Fibroblast of lung (primary cell): Measurements from ENCODE around the gene IFNA8. TPM values are rescaled to one million over a fixed set of nuclear protein-coding genes. Genes with fewer than 3 reads are reported as not detected.
A peak's percentile ranks its signal among the peaks of the same experiment; 100 is the strongest.

ENCODE experiments used
- DNase-seq, 2 donors: peaks; one replicate each; pipeline versions ENCODE4 v3.0.0 to v3.0.0-alpha.2; 2010; ENCODE audit warnings: low read depth in 2 of 2
- H2AFZ ChIP-seq: 2 replicates; pipeline ENCODE4 v1.5.1; 2012; ENCODE audit warnings: low read length, control low read depth, inconsistent platforms
- H3K27ac ChIP-seq: 2 replicates; pipeline ENCODE4 v1.5.1; 2011; ENCODE audit warnings: low read length, control low read depth; ENCODE audit not compliant: insufficient read depth
- H3K27me3 ChIP-seq: 2 replicates; pipeline ENCODE4 v1.5.1; 2011; ENCODE audit warnings: mild to moderate bottlenecking, low read length; ENCODE audit not compliant: control insufficient read depth, insufficient read depth
- H3K36me3 ChIP-seq: 2 replicates; pipeline ENCODE4 v1.5.1; 2011; ENCODE audit warnings: low read length; ENCODE audit not compliant: control insufficient read depth, insufficient read depth
- H3K4me1 ChIP-seq: 2 replicates; pipeline ENCODE4 v1.5.1; 2011; ENCODE audit warnings: low read length; ENCODE audit not compliant: control insufficient read depth, insufficient read depth; ENCODE audit errors: extremely low read depth
- H3K4me2 ChIP-seq: 2 replicates; pipeline ENCODE4 v1.5.1; 2011; ENCODE audit warnings: low read length, control low read depth; ENCODE audit not compliant: insufficient read depth; ENCODE audit errors: extremely low read depth
- H3K4me3 ChIP-seq, 4 experiments: fragments of 200-600 bp in 1 of 4; sonication (generic) in 1 of 4; replicated peaks in 1 of 4; 2 replicates each; pipeline ENCODE4 v1.5.1; 2011 to 2016; ENCODE audit warnings: low read length in 4 of 4, low read depth in 3 of 4, mild to moderate bottlenecking in 3 of 4, control low read depth in 2 of 4, inconsistent platforms in 1 of 4, mixed read lengths in 1 of 4; ENCODE audit not compliant: insufficient read depth in 1 of 4; ENCODE audit errors: control extremely low read depth in 1 of 4
- H3K79me2 ChIP-seq: 2 replicates; pipeline ENCODE4 v1.5.1; 2012; ENCODE audit warnings: mild to moderate bottlenecking, low read length, inconsistent platforms; ENCODE audit not compliant: control insufficient read depth, insufficient read depth
- H3K9ac ChIP-seq: 2 replicates; pipeline ENCODE4 v1.5.1; 2011; ENCODE audit warnings: mild to moderate bottlenecking, low read length, control low read depth; ENCODE audit not compliant: insufficient read depth
- H3K9me3 ChIP-seq: 2 replicates; pipeline ENCODE4 v1.5.1; 2012; ENCODE audit warnings: low read depth, low read length; ENCODE audit not compliant: control insufficient read depth, insufficient read depth
- H4K20me1 ChIP-seq: 2 replicates; pipeline ENCODE4 v1.5.1; 2011; ENCODE audit warnings: low read length; ENCODE audit not compliant: control insufficient read depth, insufficient read depth; ENCODE audit errors: extremely low read depth
- CTCF ChIP-seq, 2 donors: IDR thresholded peaks in 1 of 2; conservative IDR thresholded peaks in 1 of 2; 1 replicate in 1 of 2; 2 replicates in 1 of 2; pipeline ENCODE4 v1.5.1; 2011 to 2012; ENCODE audit warnings: low read length in 2 of 2, control low read depth in 1 of 2, inconsistent platforms in 1 of 2, low read depth in 1 of 2, mild to moderate bottlenecking in 1 of 2
- EZH2 ChIP-seq: IDR thresholded peaks from 2 replicates; pipeline ENCODE4 v1.5.1; 2012; ENCODE audit warnings: low read length, control low read depth, mild to moderate bottlenecking; ENCODE audit errors: missing control alignments
- polyA plus RNA-seq, 2 donors: library from polyadenylated mRNA; depleted of rRNA in 1 of 2; stranded (reverse) in 1 of 2; unstranded in 1 of 2; fragments of >200 nt; gene quantifications; 2 replicates each; pipeline ENCODE4 v1.2.1, GENCODE V29; 2011 to 2012; ENCODE audit warnings: missing spikeins in 1 of 2
- total RNA-seq: library from RNA; depleted of rRNA; stranded (reverse); fragments of >200 nt; gene quantifications from 2 replicates; pipeline ENCODE4 v1.2.1, GENCODE V29; 2014

The IFNA8 gene
- total and polyA plus RNA-seq, 2 donors (not counting 1 experiment from before 2014, with no cell fraction given) = not detected

GRCh38 chr9:21395778-21396717, 12.9 kb upstream of the IFNA8 start:
- Histone ChIP-seq H3K4me1 (no peaks in the 10 kb centered on the region), H3K36me3 (no peaks in the 10 kb centered on the region), H3K79me2 (no peaks in the 10 kb centered on the region), H3K9ac (peak overlapping the region; percentile 8), H3K27me3 (peaks cover 37% of the 10 kb centered on the region), H3K4me2 (peak overlapping the region; percentile 86), H2AFZ (peak overlapping the region; percentile 58), H3K9me3 (no peaks in the 10 kb centered on the region), H3K27ac (no peak overlapping the region), H4K20me1 (no peaks in the 10 kb centered on the region), H3K4me3 (peak overlapping the region; percentile 44 to 63 (median 50))
- DNase-seq = peak in 1 of 2 donors; percentile 18
- TF ChIP-seq EZH2 (peak; percentile 42), CTCF (conservative IDR thresholded peaks at IDR 0.05 in 1 of 2, IDR thresholded peaks at IDR 0.05 in 1 of 2; ENCODE audit: low read depth in 1 of 2, low read length in 2 of 2) (peak; percentile 80 to 84)

- H3K4me2 ChIP-seq = no peak overlapping the region
- H3K9ac ChIP-seq = no peak overlapping the region
- H3K4me3 ChIP-seq = no peak overlapping the region
- no peaks in the 10 kb centered on the region for H4K20me1 ChIP-seq
- TF ChIP-seq EZH2 = no peak
- no peak for TF ChIP-seq CTCF (conservative IDR thresholded peaks at IDR 0.05 in 1 of 2, IDR thresholded peaks at IDR 0.05 in 1 of 2; ENCODE audit: low read depth in 1 of 2, low read length in 2 of 2)
- H3K27ac ChIP-seq = no peak overlapping the region
- no peaks in the 10 kb centered on the region for H3K4me1 ChIP-seq
- peaks cover 46% of the 10 kb centered on the region for H3K27me3 ChIP-seq
- no peak overlapping the region for H2AFZ ChIP-seq
- no peaks in the 10 kb centered on the region for H3K36me3 ChIP-seq
- no peak for DNase-seq
- H3K9me3 ChIP-seq = no peaks in the 10 kb centered on the region
- no peaks in the 10 kb centered on the region for H3K79me2 ChIP-seq
These were observed 9.9 kb upstream of the IFNA8 start for GRCh38 chr9:21398955-21399489.

- H4K20me1 ChIP-seq = no peaks in the 10 kb centered on the region
- no peak overlapping the region for H2AFZ ChIP-seq
- H3K9ac ChIP-seq = no peak overlapping the region
- no peak for DNase-seq
- no peak overlapping the region for H3K4me2 ChIP-seq
- H3K9me3 ChIP-seq = no peaks in the 10 kb centered on the region
- no peak overlapping the region for H3K4me3 ChIP-seq
- H3K27me3 ChIP-seq = peaks cover 45% of the 10 kb centered on the region
- TF ChIP-seq CTCF (conservative IDR thresholded peaks at IDR 0.05 in 1 of 2, IDR thresholded peaks at IDR 0.05 in 1 of 2; ENCODE audit: low read depth in 1 of 2, low read length in 2 of 2) (no peak), EZH2 (no peak)
- no peak overlapping the region for H3K27ac ChIP-seq
- no peaks in the 10 kb centered on the region for H3K79me2 ChIP-seq
- H3K4me1 ChIP-seq = no peaks in the 10 kb centered on the region
- no peaks in the 10 kb centered on the region for H3K36me3 ChIP-seq
These were observed 9.0 kb upstream of the IFNA8 start for GRCh38 chr9:21399956-21400355.
